Stimulated activated CD8-positive, alpha-beta memory T cell treated with anti-CD3 and anti-CD28 coated beads, Interleukin-4, amount 100 ng/mL, for 4 hours (primary cell): Measurements from ENCODE around the gene ANO8.
"Not testable (repeated sequence)": the region's sequence is repeated elsewhere in the genome, so short reads cannot be mapped to it uniquely, and the experiment has no call there.

ENCODE experiments used
- DNase-seq, 2 donors: peaks; one replicate each; pipeline ENCODE4 v3.0.0-alpha.2; 2020; ENCODE audit warnings: low read depth in 2 of 2, low spot score in 1 of 2

ANO8 gene

GRCh38 chr19:17334414-17335409 lies at the start of gene ANO8:
TSS of gene ANO8 (minus strand) at chr19:17334855. CDS start at chr19:17334670, 185 bp downstream.
- DNase-seq: peak; percentile 90 to 93

GRCh38 chr19:17380426-17381138 lies 45.9 kb upstream of the ANO8 start:
- no peak for DNase-seq

GRCh38 chr19:17379221-17379631 lies 44.6 kb upstream of the ANO8 start:
- DNase-seq: no peak

GRCh38 chr19:17378271-17378670 lies 43.6 kb upstream of the ANO8 start:
- no peak for DNase-seq

- no peak for DNase-seq
Measured at GRCh38 chr19:17376935-17377600, 42.4 kb upstream of the ANO8 start, which contains the start of gene PLVAP. TSS of gene PLVAP (minus strand) at chr19:17377342. CDS start at chr19:17377288, 54 bp downstream.

GRCh38 chr19:17370026-17370587 lies 35.5 kb upstream of the ANO8 start:
- DNase-seq: no peak

GRCh38 chr19:17365361-17365760 lies 30.7 kb upstream of the ANO8 start:
- no peak for DNase-seq

GRCh38 chr19:17363852-17364605 lies 29.4 kb upstream of the ANO8 start:
- DNase-seq: not testable (repeated sequence)

GRCh38 chr19:17359905-17360800 lies 25.5 kb upstream of the ANO8 start:
- no peak for DNase-seq

GRCh38 chr19:17358395-17358794 lies 23.7 kb upstream of the ANO8 start:
- DNase-seq: no peak

GRCh38 chr19:17357724-17358123 lies 23.1 kb upstream of the ANO8 start:
- DNase-seq: no peak

- DNase-seq: no peak
Measured at GRCh38 chr19:17357078-17357666, 22.5 kb upstream of the ANO8 start.

- no peak for DNase-seq
Measured at GRCh38 chr19:17353386-17353785, 18.7 kb upstream of the ANO8 start.

- no peak for DNase-seq
Measured at GRCh38 chr19:17352608-17353280, 18.1 kb upstream of the ANO8 start.

- DNase-seq: no peak
Measured at GRCh38 chr19:17351815-17352435, 17.3 kb upstream of the ANO8 start.

GRCh38 chr19:17348700-17349099 lies 14.0 kb upstream of the ANO8 start:
- DNase-seq: no peak

GRCh38 chr19:17347877-17348276 lies 13.2 kb upstream of the ANO8 start:
- no peak for DNase-seq

GRCh38 chr19:17347361-17347760 lies 12.7 kb upstream of the ANO8 start:
- DNase-seq: no peak
